Fibroblast of mammary gland (primary cell): ENCODE measurements around the gene FAR2.

Experiments used
- DNase-seq: peaks from one replicate; pipeline ENCODE4 v3.0.0-alpha.2; 2010; ENCODE audit warnings: low read depth
- H3K4me3 ChIP-seq: 2 replicates; pipeline ENCODE4 v1.5.1; 2011; ENCODE audit warnings: low read depth, mild to moderate bottlenecking, low read length, moderate library complexity; ENCODE audit not compliant: control insufficient read depth
- TF ChIP-seq, protein P1 (sequence below): conservative IDR thresholded peaks from 2 replicates; pipeline ENCODE4 v1.5.1; 2011; ENCODE audit warnings: low read depth, low read length, inconsistent platforms; ENCODE audit not compliant: control insufficient read depth, insufficient read depth

The FAR2 gene

DNA sequence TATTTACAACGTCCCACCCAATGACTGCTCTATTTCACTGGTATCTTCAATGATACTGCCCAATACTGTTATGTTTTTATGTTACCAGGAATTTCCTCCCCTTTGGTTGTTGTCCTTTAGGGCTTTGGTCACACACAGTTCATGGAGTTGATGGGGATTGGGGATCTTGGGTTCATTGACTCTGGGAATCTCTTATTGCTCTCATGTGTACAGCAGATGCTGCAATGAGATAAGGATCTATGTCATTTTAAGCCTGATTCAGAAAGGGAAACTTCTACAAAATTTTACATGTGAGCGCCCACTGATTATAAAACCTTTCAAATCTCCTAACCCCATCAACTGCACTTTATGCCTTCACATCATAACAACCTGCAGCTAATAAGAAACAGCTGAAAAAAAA is 67.2 kb downstream of the FAR2 start:
- TF ChIP-seq, protein P1, sequence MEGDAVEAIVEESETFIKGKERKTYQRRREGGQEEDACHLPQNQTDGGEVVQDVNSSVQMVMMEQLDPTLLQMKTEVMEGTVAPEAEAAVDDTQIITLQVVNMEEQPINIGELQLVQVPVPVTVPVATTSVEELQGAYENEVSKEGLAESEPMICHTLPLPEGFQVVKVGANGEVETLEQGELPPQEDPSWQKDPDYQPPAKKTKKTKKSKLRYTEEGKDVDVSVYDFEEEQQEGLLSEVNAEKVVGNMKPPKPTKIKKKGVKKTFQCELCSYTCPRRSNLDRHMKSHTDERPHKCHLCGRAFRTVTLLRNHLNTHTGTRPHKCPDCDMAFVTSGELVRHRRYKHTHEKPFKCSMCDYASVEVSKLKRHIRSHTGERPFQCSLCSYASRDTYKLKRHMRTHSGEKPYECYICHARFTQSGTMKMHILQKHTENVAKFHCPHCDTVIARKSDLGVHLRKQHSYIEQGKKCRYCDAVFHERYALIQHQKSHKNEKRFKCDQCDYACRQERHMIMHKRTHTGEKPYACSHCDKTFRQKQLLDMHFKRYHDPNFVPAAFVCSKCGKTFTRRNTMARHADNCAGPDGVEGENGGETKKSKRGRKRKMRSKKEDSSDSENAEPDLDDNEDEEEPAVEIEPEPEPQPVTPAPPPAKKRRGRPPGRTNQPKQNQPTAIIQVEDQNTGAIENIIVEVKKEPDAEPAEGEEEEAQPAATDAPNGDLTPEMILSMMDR = no peak
- no peak for DNase-seq
- H3K4me3 ChIP-seq = no peak overlapping the region

DNA sequence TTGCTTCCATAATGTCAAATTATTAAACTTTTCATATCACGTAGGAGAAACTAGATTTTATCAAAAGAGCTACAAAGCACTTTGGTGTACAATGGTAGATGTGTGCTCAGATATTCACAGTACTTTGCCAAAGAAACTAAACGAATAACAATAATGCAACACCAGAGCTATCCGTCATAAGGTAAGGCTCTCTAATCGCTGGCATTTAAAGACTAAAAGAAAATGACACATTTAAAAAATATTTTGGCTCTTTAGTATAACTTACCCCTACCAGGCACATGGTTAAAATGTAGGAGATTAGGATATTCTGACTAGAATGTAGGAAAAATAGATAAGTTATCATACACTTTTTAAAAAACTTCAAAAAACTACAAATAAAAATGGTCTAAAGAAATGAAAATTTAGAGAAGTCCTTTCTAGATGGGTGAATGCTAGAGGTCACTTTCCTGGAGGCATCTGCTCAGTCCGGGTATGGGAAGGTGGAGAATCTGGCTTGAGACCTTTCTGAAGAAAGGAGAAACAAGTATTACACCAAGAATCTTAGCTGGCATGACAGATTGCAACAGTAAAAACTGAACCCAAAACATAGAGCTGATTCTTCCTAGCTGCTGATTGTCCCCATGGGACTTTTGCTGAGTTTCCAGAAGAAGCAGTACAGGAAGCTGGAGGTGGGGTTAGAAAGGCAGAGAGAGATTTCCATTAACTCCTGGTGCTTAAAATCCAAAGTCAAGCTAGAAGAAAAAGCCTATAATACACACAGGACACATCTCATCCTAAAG is 67.9 kb downstream of the FAR2 start:
- TF ChIP-seq, protein P1 = no peak
- DNase-seq = peak; percentile 82
- H3K4me3 ChIP-seq = no peak overlapping the region

DNA sequence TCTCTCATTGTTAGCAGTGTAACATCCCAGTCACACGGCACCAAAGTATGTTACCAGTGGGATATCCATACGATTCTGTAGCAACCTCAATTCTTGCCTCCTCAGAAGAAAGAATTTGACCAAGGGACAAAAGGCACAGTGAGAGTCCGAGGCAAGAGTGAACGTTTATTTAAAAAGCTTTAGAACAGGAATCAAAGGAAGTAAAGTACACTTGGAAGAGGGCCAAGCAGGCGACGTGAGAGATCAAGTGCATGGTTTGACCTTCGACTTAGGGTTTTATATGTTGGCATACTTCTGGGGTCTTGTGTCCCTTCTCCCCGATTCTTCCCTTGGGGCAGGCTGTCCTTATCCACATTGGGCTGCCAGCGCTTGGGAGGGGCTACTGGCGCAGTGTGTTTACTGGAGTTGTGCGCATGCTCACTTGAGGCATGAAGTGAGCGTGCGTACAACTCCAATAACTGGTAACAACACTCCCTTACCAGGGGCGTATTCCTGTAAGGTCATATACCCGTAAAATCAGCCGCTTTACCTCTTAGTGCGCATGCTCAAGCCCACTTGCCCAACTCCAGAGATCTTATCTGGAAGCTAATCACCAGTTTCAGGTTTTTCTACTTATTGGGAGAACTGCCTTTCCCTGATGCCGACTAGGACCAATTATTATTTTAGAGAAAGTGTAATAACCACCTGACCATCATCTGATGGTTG is 71.7 kb downstream of the FAR2 start:
- TF ChIP-seq, protein P1 = no peak
- DNase-seq = no peak
- no peak overlapping the region for H3K4me3 ChIP-seq

DNA sequence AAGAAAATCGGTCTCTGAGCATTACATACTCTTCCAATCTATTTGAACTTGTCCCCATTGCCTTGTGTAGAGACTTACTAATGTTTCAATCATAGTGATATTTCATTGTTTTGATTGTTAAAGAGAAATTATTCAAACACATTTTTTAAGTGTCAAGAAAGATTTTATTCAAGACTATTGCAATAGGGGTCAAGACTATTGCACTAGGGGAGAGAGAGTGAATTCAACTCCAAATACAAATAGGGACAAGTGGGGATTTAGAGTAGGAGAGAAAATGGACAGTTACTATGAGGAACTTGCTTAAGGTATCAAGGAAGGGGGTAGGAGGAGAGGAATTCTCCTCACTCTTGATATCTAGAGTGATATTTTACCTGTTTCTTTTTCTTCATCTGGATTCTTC is 73.1 kb downstream of the FAR2 start:
- H3K4me3 ChIP-seq = no peak overlapping the region
- DNase-seq = no peak
- TF ChIP-seq, protein P1 = no peak

DNA sequence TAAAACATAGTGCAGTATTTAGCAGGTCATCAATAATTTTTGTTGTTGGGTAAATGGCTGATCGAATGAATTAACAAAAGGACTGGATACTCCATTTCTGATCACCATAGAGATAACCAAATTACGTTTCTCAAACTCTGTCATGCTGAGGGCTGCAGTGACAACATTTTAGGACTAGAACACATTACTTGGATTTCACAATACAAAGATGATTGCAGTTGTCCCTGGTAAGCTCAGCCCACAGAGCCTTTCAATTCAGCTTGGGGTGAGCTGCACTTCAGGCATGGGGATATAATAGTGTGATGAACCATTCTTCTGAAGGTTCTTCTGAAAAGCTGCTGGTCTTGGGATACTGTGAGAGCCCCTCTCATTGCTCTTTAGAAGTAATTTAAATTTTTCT is 74.3 kb downstream of the FAR2 start:
- no peak overlapping the region for H3K4me3 ChIP-seq
- TF ChIP-seq, protein P1 = no peak
- DNase-seq = no peak

DNA sequence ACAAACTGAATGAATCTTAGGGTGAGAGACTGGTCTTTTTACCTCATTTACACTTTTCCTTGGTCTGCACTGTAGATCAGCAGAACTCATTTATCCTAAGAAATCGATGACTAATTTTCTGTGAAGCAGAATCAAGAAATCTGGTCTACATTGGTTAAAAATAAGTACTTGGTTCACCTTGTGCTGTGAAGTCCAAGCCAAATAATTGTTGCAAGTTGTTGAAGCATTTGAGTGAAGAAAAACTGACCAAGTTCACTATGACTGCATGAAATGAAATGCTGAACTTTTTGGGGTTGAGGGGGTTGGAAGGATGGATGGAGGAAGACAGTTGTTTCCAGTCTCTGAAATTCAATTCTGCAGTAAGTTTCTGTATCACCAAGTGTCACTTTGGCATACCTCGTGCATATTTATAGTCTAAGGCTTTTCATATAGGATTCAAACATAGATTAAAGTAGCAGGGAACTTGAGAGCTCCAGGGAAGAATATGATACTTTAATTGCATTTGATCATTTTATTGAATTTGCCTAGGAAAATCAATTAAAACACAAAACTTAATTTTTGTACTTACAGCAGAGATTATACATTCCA is 75.0 kb downstream of the FAR2 start:
- DNase-seq = no peak
- H3K4me3 ChIP-seq = no peak overlapping the region
- TF ChIP-seq, protein P1 = no peak
